Stimulated activated CD4-positive, alpha-beta T cell treated with anti-CD3 and anti-CD28 coated beads, TNF-alpha, amount 100 ng/mL, for 4 hours (primary cell): ENCODE data around the gene ARL8B.
"Not testable (repeated sequence)": the region's sequence is repeated elsewhere in the genome, so short reads cannot be mapped to it uniquely, and the experiment has no call there.

ENCODE experiments used
- DNase-seq, 3 experiments: peaks; one replicate each; pipeline ENCODE4 v3.0.0-alpha.2; 2020; ENCODE audit warnings: low read depth in 3 of 3

The ARL8B gene

GRCh38 chr3:5110337-5110736, 11.8 kb upstream of the ARL8B start:
- no peak for DNase-seq

GRCh38 chr3:5112043-5112442, 10.0 kb upstream of the ARL8B start:
- DNase-seq, result no peak

DNA sequence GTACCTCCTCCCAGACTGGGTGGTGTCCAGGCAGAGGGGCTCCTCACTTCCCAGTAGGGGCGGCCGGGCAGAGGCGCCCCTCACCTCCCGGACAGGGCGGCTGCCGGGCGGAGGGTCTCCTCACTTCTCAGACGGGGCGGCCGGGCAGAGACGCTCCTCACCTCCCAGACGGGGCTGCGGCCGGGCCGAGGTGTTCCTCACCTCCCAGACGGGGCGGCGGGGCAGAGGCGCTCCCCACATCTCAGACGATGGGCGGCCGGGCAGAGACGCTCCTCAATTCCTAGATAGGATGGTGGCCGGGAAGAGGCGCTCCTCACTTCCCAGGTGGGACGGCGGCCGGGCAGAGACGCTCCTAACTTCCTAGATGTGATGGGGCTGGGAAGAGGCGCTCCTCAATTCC, 8.4 kb upstream of the ARL8B start:
- DNase-seq, result not testable (repeated sequence)

GRCh38 chr3:5115506-5116162, 6.5 kb upstream of the ARL8B start:
- DNase-seq, result no peak

DNA sequence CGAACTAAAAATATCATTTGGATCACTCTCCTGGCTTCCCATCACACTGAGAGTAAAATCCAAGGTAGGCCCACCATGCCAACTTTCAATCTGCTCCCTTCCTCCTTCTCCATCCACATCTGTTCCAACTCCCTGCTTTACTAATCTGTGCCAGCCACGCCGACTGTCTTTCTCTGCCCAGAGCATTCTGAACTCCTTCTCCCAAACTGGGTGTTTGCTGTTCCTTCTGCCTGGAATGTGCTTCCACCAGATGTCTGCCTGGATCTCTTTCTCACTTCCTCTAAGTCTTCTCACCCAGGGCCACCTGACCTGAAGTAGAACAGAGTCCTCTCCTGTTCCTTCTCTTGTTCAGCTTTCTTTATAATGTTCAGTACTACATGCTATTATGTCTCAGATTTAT, 5.6 kb upstream of the ARL8B start:
- DNase-seq, result no peak

GRCh38 chr3:5120446-5120845, 1.6 kb upstream of the ARL8B start:
- no peak for DNase-seq

DNA sequence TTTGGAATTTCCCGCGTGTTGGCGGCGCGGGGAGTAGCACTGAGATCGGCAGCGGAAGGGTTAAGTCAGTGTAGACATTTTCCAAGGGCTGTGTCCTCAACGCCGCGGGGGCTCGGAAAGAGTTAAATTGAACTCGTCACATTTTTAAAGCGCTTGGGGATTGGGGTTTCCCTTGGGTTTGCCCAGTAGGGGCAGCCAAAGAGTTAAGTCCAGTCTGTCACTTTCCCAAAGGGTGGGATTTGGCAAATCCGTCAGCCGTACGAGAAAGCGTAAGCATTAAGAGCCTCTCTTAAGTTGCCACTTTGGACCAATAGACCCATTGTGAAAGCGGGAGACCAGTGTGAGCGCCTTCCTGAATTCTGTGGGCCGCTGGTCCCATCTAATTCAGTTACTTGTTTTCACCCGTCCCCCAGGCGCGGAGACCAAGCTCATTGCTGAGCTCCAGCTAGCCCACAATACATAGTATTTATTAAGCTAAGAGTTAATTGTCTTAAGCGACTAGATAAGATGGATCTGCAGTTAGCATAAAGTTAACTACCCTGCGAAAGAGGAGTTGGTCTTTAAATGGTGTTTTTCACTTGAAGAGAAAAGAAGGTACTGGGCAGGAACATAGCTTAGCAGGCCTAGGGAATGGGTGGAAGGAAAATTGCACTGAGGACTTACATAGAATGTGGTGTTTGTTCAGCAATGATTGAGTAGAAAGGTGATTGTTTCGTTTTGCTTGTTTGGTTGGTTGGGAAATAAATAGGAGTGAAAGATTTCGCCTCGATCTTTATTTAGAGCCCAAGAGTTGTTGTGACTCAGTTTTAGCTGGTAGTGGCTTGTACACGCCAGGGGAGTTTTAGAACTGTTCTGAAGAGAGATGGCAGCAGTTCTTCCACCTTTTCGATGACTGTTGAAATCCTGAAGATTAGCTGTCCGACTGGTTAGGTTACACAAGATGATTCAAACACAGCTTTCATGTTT, 932 bp downstream of the ARL8B start:
- no peak for DNase-seq

- no peak for DNase-seq
These were observed 1.8 kb downstream of the ARL8B start for GRCh38 chr3:5123937-5124336.

- no peak for DNase-seq
These were observed 4.5 kb downstream of the ARL8B start for GRCh38 chr3:5126586-5126985.

GRCh38 chr3:5128849-5129248, 6.8 kb downstream of the ARL8B start:
- no peak for DNase-seq

DNA sequence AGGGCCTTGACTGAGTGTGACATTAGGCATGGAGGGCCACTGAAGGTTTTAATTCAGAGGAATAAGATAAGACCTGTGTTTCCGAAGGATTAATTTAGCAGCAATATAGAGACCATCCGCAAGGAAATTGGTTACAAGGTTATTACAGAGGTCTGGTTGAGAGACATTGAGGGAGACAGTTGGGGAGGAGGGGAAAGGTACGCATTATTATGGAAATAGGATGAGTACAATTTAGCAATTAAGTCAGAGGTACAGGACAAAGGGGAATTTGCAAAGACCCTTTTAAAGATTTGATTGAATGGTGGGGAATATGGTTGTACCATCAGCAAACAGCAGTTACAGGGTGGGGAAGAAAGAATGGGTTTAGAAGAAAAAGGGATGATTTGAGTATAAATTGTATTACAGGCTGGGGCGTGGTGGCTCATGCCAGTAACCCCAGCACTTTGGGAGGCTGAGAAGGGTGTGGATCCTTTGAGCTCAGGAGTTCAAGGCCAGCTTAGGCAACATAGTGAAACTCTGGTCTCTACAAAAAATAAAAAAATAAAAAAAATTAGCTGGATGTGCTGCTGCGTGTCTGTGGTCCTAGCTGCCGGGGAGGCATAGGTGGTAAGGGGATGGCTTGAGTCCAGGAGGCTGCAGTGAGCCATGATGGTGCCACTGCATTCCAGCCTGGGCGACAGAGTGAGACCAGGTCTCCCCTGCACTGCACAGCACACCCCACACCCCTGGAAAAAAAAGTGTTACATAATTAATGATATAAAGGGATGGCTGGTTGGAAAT, 11.3 kb downstream of the ARL8B start:
- DNase-seq, result no peak

DNA sequence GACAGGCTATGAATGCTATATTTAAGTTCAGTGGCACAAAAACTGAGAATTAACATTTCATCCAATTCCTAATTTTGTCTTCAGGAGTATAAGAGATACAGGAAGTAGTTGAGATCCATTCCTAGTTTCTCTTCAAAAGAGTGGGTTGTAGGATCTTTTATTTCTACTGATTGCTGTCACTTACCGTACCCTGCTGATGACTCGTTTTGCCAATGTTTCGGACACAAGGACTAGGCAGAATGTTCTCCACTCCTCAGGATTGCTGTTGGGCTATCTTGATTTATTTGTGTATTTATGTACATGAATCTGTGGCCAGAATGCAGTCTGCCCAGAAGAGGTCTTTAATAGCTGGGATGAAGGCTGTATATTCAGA, 11.9 kb downstream of the ARL8B start:
- no peak for DNase-seq

DNA sequence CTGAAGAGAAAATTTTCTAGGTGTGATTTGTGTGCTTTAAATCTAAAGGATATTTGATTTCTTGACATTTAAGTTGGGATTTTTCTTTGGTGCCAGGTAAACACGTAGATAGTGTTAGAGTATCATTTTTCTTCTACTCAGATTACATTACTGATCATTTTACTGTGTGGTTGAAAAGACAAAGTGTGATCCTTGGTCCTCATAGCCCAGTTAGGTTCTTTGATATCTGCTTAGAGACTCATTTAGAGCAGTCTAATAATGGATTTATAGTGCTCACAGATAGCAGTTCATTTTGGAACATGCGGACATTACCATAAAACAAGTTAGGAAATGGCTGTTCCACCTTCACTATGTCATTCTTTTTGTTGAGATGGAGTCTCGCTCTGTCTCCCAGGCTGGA, 12.4 kb downstream of the ARL8B start:
- no peak for DNase-seq

- no peak for DNase-seq
These were observed 14.3 kb downstream of the ARL8B start for GRCh38 chr3:5136211-5136918.

GRCh38 chr3:5136919-5137429, 14.9 kb downstream of the ARL8B start:
- DNase-seq, result no peak

GRCh38 chr3:5138214-5138981, 16.3 kb downstream of the ARL8B start:
- DNase-seq, result no peak

DNA sequence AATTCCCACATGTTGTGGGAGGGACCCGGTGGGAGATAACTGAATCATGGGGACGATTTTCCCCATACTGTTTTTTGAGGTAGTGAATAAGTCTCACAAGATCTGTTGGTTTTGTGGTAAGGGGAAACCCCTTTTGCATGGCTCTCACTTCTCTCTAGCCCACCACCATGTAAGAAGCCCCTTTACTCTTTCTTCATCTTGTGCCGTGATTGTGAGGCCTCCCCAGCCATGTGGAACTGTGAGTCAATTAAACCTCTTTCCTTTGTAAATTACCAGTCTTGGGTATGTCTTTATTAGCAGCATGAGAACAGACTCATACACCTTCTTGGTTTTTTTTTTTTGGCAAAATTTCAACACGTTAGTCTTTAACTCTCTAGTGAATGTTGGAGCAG, 18.1 kb downstream of the ARL8B start:
- no peak for DNase-seq

DNA sequence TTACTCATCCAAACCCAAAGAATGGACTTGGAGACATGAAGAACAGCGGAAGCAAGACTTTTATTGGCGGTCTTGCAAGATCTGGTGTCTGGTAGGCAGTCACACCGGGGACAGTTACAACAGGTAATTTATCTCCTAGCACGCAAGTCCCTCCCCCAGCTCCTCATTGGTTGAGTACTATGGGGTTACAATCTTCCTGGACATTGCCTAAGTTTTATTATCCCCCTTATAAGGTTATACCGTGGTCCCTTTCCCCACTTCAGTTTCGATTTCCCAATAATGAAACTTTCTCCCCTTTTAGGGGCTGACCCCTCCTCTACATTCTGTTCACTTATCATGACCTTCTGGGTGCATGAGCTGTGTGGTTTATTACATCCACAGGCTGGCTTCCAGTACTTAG, 18.7 kb downstream of the ARL8B start:
- DNase-seq, result no peak

GRCh38 chr3:5141760-5142159, 19.7 kb downstream of the ARL8B start:
- no peak for DNase-seq

DNA sequence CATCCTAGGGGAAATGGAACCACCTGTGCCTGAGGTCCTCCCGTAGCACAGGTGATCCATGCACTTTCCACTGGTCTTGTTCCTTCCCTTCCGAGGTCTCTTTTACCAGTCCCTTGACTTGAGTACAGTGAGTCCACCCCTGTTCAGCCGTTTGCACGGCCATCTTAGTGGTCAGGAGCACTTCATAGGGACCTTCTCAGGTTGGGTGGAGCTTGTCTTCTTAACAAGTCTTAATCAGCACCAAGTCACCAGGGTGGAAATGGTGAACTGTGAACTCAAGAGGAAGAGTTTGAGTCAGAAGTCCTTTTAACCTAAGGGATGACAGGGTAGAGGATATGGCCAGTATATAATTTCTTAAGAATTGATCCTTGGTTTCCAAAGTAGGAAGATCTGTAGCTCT, 21.4 kb downstream of the ARL8B start:
- no peak for DNase-seq
